Naive B cell (primary cell): Measurements from ENCODE around the gene SOX14. TPM values are rescaled to one million over a fixed set of nuclear protein-coding genes. Genes with fewer than 3 reads are reported as not detected.

Source experiments
- ATAC-seq, 2 donors: fragments of 150-1000 bp; cut with Tn5 transposase; 2 replicates each; pipeline ENCODE4 v1.10.0; 2021; ENCODE audit warnings: low read depth in 2 of 2, mild to moderate bottlenecking in 2 of 2, moderate library complexity in 2 of 2
- DNase-seq: peaks from one replicate; pipeline ENCODE4 v3.0.0; 2022
- H3K27ac Mint-ChIP-seq, 6 donors: one replicate each; pipeline ENCODE4 v1.8.0; 2020 to 2022; ENCODE audit warnings: mild to moderate bottlenecking in 6 of 6, mixed read lengths in 6 of 6, moderate library complexity in 5 of 6, inconsistent platforms in 2 of 6
- H3K27me3 Mint-ChIP-seq, 3 donors: one replicate each; pipeline ENCODE4 v1.8.0; 2021 to 2022; ENCODE audit warnings: mixed read lengths in 3 of 3, mild to moderate bottlenecking in 1 of 3
- H3K36me3 Mint-ChIP-seq, 2 donors: one replicate each; pipeline ENCODE4 v1.8.0; 2020 to 2022; ENCODE audit warnings: mixed read lengths in 2 of 2, inconsistent platforms in 1 of 2, mild to moderate bottlenecking in 1 of 2
- H3K4me1 Mint-ChIP-seq, 3 donors: one replicate each; pipeline ENCODE4 v1.8.0; 2020 to 2022; ENCODE audit warnings: mixed read lengths in 3 of 3, inconsistent platforms in 1 of 3, mild to moderate bottlenecking in 1 of 3, moderate library complexity in 1 of 3
- H3K4me3 Mint-ChIP-seq, 8 donors: one replicate each; pipeline ENCODE4 v1.8.0; 2020 to 2022; ENCODE audit warnings: mild to moderate bottlenecking in 8 of 8, mixed read lengths in 8 of 8, moderate library complexity in 8 of 8, inconsistent platforms in 2 of 8
- H3K9me3 Mint-ChIP-seq, 7 donors: one replicate each; pipeline ENCODE4 v1.8.0; 2020 to 2022; ENCODE audit warnings: mixed read lengths in 7 of 7, mild to moderate bottlenecking in 5 of 7, inconsistent platforms in 2 of 7, moderate library complexity in 1 of 7
- polyA plus RNA-seq, 6 donors: library from polyadenylated mRNA; unstranded; fragments of 300-500 nt; fragmentation: Illumina TruSeq; gene quantifications; one replicate each; pipeline ENCODE4 v1.2.3, GENCODE V29; 2021; ENCODE audit warnings: low read depth in 6 of 6

Gene SOX14
- polyA plus RNA-seq: not detected

- ATAC-seq (no peak), DNase-seq (no peak)
- peaks cover 0 to 4% (median 0%) of the 10 kb centered on the region in 7 donors for H3K9me3 Mint-ChIP-seq
- peaks cover 38 to 95% (median 90%) of the 10 kb centered on the region in 3 donors for H3K27me3 Mint-ChIP-seq
- H3K27ac Mint-ChIP-seq: peak within 1 kb of the TSS in 1 of 6 donors; percentile 69
- peaks cover 0 to 4% (median 0%) of the 10 kb centered on the region in 3 donors for H3K4me1 Mint-ChIP-seq
- peak within 1 kb of the TSS in 1 of 8 donors; percentile 42 for H3K4me3 Mint-ChIP-seq
- H3K36me3 Mint-ChIP-seq: peaks cover 0 to 8% of the 10 kb centered on the region in 2 donors
These were observed at the start of gene SOX14 for GRCh38 chr3:137764001-137764433. SOX14 (plus strand) TSS chr3:137764315; CDS start chr3:137764785, 470 bp downstream.

GRCh38 chr3:137714551-137714950 is 49.6 kb upstream of the SOX14 start:
- no peak for DNase-seq
- Mint-ChIP-seq H3K27ac (no peak overlapping the region), H3K4me3 (no peak overlapping the region), H3K4me1 (no peaks in the 10 kb centered on the region), H3K27me3 (no peaks in the 10 kb centered on the region), H3K36me3 (no peaks in the 10 kb centered on the region), H3K9me3 (peaks cover 4 to 36% (median 15%) of the 10 kb centered on the region in 7 donors)
- no peak for ATAC-seq

GRCh38 chr3:137724240-137724639 is 39.9 kb upstream of the SOX14 start:
- ATAC-seq (no peak), DNase-seq (no peak)
- Mint-ChIP-seq H3K27me3 (no peaks in the 10 kb centered on the region), H3K36me3 (peaks cover 0 to 8% of the 10 kb centered on the region in 2 donors), H3K9me3 (peaks cover 9 to 34% (median 13%) of the 10 kb centered on the region in 7 donors), H3K4me1 (no peaks in the 10 kb centered on the region), H3K27ac (no peak overlapping the region), H3K4me3 (no peak overlapping the region)

- no peak for ATAC-seq
- H3K36me3 Mint-ChIP-seq: peaks cover 0 to 7% of the 10 kb centered on the region in 2 donors
- DNase-seq: no peak
- no peak overlapping the region for H3K4me3 Mint-ChIP-seq
- no peaks in the 10 kb centered on the region for H3K4me1 Mint-ChIP-seq
- H3K9me3 Mint-ChIP-seq: peaks cover 2 to 50% (median 21%) of the 10 kb centered on the region in 7 donors
- H3K27me3 Mint-ChIP-seq: peaks cover 0 to 4% (median 0%) of the 10 kb centered on the region in 3 donors
- H3K27ac Mint-ChIP-seq: no peak overlapping the region
These were observed 26.9 kb upstream of the SOX14 start for GRCh38 chr3:137737208-137737607.

GRCh38 chr3:137738710-137739109 is 25.4 kb upstream of the SOX14 start:
- no peak overlapping the region for H3K4me3 Mint-ChIP-seq
- H3K9me3 Mint-ChIP-seq: peaks cover 2 to 44% (median 21%) of the 10 kb centered on the region in 7 donors
- H3K27me3 Mint-ChIP-seq: peaks cover 0 to 4% (median 0%) of the 10 kb centered on the region in 3 donors
- H3K36me3 Mint-ChIP-seq: peaks cover 0 to 7% of the 10 kb centered on the region in 2 donors
- ATAC-seq (no peak), DNase-seq (no peak)
- H3K4me1 Mint-ChIP-seq: no peaks in the 10 kb centered on the region
- H3K27ac Mint-ChIP-seq: no peak overlapping the region

GRCh38 chr3:137743608-137744007 is 20.5 kb upstream of the SOX14 start:
- no peak overlapping the region for H3K4me3 Mint-ChIP-seq
- peaks cover 0 to 15% (median 8%) of the 10 kb centered on the region in 3 donors for H3K27me3 Mint-ChIP-seq
- no peaks in the 10 kb centered on the region for H3K4me1 Mint-ChIP-seq
- ATAC-seq (no peak), DNase-seq (no peak)
- H3K36me3 Mint-ChIP-seq: no peaks in the 10 kb centered on the region
- H3K9me3 Mint-ChIP-seq: peaks cover 5 to 17% (median 11%) of the 10 kb centered on the region in 7 donors
- H3K27ac Mint-ChIP-seq: no peak overlapping the region

- peaks cover 1 to 26% (median 8%) of the 10 kb centered on the region in 3 donors for H3K27me3 Mint-ChIP-seq
- no peak overlapping the region for H3K27ac Mint-ChIP-seq
- no peaks in the 10 kb centered on the region for H3K4me1 Mint-ChIP-seq
- no peak for ATAC-seq
- no peaks in the 10 kb centered on the region for H3K36me3 Mint-ChIP-seq
- no peak overlapping the region for H3K4me3 Mint-ChIP-seq
- no peak for DNase-seq
- H3K9me3 Mint-ChIP-seq: peaks cover 0 to 28% (median 9%) of the 10 kb centered on the region in 7 donors
These were observed 17.3 kb upstream of the SOX14 start for GRCh38 chr3:137746808-137747207.

- Mint-ChIP-seq H3K9me3 (peaks cover 0 to 24% (median 13%) of the 10 kb centered on the region in 7 donors), H3K4me3 (no peak overlapping the region), H3K36me3 (peaks cover 0 to 4% of the 10 kb centered on the region in 2 donors), H3K27me3 (peaks cover 34 to 66% (median 65%) of the 10 kb centered on the region in 3 donors), H3K4me1 (no peaks in the 10 kb centered on the region), H3K27ac (no peak overlapping the region)
- DNase-seq (no peak), ATAC-seq (no peak)
These were observed 4.6 kb upstream of the SOX14 start for GRCh38 chr3:137759505-137759904.

- Mint-ChIP-seq H3K4me3 (no peak overlapping the region), H3K27me3 (peaks cover 39 to 75% (median 75%) of the 10 kb centered on the region in 3 donors)
These were observed 3.6 kb upstream of the SOX14 start for GRCh38 chr3:137760341-137761098.

GRCh38 chr3:137761099-137761562 is 3.0 kb upstream of the SOX14 start:
- H3K4me1 Mint-ChIP-seq: no peaks in the 10 kb centered on the region
- H3K9me3 Mint-ChIP-seq: peaks cover 0 to 12% (median 5%) of the 10 kb centered on the region in 7 donors
- H3K4me3 Mint-ChIP-seq: no peak overlapping the region
- DNase-seq (no peak), ATAC-seq (no peak)
- H3K36me3 Mint-ChIP-seq: peaks cover 0 to 8% of the 10 kb centered on the region in 2 donors
- peaks cover 45 to 82% (median 81%) of the 10 kb centered on the region in 3 donors for H3K27me3 Mint-ChIP-seq
- no peak overlapping the region for H3K27ac Mint-ChIP-seq

More at GRCh38 chr3:137760341-137761098, 3.6 kb upstream of the SOX14 start:
- Mint-ChIP-seq H3K36me3 (peaks cover 0 to 3% of the 10 kb centered on the region in 2 donors), H3K27ac (no peak overlapping the region), H3K4me1 (no peaks in the 10 kb centered on the region), H3K9me3 (peaks cover 0 to 14% (median 5%) of the 10 kb centered on the region in 7 donors)
- ATAC-seq: no peak
- DNase-seq: no peak

- Mint-ChIP-seq H3K4me3 (no peak overlapping the region), H3K9me3 (peaks cover 0 to 9% (median 3%) of the 10 kb centered on the region in 7 donors), H3K27ac (no peak overlapping the region), H3K27me3 (peaks cover 48 to 87% (median 85%) of the 10 kb centered on the region in 3 donors), H3K4me1 (no peaks in the 10 kb centered on the region), H3K36me3 (peaks cover 0 to 8% of the 10 kb centered on the region in 2 donors)
- DNase-seq (no peak), ATAC-seq (no peak)
These were observed 2.3 kb upstream of the SOX14 start for GRCh38 chr3:137761563-137762503.

GRCh38 chr3:137762674-137763593 is 1.2 kb upstream of the SOX14 start:
- DNase-seq (no peak), ATAC-seq (no peak)
- no peak overlapping the region for H3K27ac Mint-ChIP-seq
- H3K4me1 Mint-ChIP-seq: peaks cover 0 to 2% (median 0%) of the 10 kb centered on the region in 3 donors
- H3K9me3 Mint-ChIP-seq: peaks cover 0 to 5% (median 0%) of the 10 kb centered on the region in 7 donors
- H3K4me3 Mint-ChIP-seq: no peak overlapping the region
- H3K36me3 Mint-ChIP-seq: peaks cover 0 to 8% of the 10 kb centered on the region in 2 donors
- H3K27me3 Mint-ChIP-seq: peaks cover 48 to 93% (median 87%) of the 10 kb centered on the region in 3 donors
